GM19438 (cell line): ENCODE data around the gene PLAU.
"Not testable (repeated sequence)": the region's sequence is repeated elsewhere in the genome, so short reads cannot be mapped to it uniquely, and the experiment has no call there.

Source experiments
- ATAC-seq: cut with Tn5 transposase; IDR thresholded peaks from one replicate; pipeline ENCODE4 v1.9.1; 2021; ENCODE audit warnings: low read depth; ENCODE audit not compliant: unreplicated experiment

The PLAU gene

DNA sequence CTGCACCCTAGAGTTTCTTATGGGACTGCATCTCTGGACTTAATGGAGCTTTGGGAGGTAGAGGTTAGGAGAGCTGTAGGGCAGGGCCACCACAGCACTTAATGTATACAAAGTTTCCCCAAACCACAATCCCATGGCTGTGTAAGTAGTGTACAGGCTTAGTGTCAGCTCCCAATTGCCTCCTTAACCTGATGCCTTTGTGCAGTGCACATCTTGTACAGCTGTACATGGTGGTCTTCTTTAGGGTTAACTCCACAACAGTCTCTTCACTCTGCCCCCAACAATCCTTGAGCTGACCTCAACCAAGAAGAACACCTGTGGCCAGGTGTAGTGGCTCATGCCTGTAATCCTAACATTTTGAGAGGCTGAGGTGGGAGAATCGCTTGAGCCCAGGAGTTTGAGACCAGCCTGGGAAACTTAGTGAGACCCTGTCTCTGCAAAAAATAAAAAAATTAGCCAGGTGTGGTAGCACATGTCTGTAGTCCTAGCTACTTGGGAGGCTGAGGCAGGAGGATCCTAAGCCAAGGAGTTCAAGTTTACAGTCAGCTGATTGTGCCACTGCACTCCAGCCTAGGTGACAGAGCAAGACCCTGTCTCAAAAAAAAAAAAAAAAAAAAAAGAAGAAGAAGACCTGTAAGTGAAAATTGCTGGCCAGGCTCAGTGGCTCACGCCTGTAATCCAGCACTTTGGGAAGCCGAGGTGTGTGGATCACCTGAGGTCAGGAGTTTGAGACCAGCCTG, 6.8 kb downstream of the PLAU start:
- no peak for ATAC-seq

GRCh38 chr10:73919481-73919880, 8.5 kb downstream of the PLAU start:
- ATAC-seq: not testable (repeated sequence)

- ATAC-seq: peak; percentile 60
These were observed 9.2 kb downstream of the PLAU start for GRCh38 chr10:73920089-73920488.

DNA sequence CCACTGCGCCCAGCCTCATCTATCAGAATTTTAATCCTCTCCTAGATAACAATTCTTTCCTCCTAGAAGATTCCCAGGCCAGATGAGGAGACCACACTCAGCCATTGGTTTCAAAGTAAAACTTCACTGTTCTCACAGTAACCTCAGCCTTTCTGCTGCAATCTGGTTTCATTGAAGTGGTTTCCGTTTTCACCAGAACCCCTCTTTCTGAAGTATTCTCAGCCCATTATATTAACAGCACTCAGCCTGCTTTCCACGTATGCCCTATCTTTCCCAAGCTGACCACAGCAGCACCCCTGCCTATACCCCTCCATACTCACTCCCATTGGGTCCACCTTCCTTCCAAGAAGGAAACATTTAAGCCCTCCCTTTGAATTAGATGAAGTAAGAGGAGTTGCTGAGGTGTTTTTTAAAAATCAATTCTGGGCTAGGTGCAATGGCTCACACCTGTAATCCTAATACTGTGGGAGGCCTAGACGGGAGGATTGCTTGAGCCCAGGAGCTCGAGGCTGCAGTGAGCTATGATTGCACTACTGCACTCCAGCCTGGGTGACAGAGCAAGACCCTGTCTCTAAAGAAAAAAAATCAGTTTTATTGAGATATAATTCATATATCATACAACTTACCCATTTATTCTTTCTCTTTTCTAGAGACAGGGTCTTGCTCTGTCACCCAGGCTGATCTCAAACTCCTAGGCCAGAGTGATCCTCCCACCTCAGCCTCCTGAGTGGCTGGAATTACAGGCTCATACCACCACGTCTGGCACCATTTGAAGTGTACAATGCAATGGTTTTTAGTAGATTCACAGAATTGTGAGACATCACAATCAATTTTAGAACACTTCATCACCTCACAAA, 11.3 kb downstream of the PLAU start:
- ATAC-seq: no peak

DNA sequence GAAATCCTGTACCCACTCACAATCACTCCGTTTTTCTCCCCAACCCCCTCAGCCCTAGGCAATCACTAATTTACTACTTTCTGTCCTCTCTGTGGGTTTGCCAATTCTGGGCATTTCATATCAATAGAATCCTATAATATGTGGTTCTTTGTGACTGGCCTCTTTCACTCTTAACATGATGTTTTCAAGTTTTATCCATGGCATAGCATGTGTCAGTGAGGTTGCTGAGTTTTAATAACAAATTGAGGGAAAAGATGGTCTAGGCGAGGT, 11.9 kb downstream of the PLAU start:
- no peak for ATAC-seq

DNA sequence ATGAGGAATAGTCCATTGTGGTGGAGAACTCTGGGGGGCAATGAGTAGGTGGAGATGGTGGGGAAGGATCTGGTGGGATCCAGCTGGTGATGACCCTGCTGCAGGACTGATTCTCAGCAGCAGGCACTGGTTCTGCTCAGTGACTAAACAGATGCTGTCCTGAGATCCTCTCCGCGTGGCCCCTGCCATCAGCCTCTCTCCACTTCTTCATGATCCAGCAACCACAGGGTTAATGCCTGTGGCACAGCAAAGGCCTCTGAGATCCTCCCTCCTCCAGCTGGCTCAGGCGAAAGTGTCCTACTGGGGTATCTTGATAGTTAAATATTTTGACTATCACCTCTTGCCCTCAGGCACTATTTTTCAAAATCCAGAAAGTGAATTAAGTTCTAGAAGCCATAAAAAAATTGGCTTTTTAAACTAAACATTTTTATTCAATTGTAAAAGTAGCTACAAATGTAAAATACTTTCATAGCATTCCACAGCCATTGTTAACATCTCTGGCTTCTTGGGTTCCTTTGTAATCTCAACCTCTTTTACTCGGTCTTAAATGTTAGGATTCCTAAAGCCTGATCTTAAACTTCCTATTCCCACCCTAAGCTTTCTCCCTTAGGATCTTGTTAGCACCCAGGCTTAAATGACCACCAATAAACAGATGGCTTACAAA, 13.1 kb downstream of the PLAU start:
- no peak for ATAC-seq

DNA sequence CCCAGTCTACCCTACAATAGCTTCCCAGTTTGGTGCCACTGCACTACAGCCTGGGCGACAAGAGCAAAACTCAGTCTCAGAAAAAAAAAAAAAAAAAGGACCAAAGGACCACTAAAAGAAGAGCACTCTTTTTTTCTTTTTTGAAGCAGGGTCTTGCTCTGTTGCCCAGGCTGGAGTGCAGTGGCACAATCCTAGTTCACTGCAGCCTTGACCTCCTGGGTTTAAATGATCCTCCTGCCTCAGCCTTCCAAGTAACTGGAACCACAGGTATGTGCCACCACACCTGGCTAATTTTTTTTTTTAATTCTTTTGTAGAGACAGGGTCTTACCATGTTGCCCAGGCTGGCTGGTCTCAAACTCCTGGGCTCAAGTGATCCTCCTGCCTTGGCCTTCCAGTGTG, 14.0 kb downstream of the PLAU start:
- no peak for ATAC-seq

DNA sequence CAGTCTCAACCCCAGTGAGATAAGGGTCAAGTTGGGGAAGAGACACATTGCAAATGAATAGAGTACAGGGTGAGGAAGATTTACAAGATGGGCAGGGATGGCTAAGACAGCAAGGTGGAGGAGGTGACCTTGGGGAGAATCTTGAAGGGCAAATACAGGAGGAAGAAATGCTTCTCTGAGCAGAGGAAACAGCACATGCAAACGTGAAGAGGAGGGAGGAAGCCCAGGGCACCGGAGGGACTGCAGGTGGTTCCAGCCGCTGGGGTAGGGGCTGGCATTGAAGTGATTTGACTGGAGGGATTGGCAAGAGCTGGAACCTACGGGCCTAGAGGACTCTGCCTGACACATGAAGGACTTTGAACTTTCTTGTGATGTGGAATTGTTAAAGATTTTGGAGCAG, 14.6 kb downstream of the PLAU start:
- ATAC-seq: no peak

DNA sequence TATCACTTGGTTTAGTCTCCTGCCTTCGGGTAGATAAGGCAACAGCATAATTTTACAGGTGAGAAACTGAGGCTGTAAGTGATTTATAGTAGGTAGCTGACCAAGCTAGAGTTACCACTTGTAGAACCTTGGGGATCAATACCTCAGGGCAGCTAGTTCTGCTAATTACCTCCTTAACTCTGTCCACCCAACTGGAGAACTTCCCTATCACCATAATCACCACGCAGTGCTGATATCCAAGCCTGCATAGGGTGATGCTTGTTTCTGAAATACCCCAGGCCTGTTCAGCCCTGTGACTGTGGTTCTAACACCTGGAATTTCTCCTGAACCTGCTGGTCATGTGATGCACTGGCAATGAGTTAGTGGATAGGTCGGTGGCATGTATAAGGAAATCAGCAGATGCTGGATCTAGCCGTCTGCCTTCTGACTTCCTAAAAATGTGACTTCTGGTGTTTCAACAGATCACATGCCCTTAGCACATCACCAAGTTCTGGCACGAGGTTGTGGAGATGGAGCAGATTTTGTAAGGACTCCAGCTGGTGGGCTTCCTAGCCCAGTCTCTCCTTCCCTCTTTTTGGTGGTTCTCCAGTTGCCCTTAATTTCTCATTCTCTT, 15.3 kb downstream of the PLAU start:
- ATAC-seq: no peak

GRCh38 chr10:73930630-73931327, 19.8 kb downstream of the PLAU start:
- ATAC-seq: not testable (repeated sequence)

- ATAC-seq: no peak
These were observed 21.1 kb downstream of the PLAU start for GRCh38 chr10:73931767-73932619.

DNA sequence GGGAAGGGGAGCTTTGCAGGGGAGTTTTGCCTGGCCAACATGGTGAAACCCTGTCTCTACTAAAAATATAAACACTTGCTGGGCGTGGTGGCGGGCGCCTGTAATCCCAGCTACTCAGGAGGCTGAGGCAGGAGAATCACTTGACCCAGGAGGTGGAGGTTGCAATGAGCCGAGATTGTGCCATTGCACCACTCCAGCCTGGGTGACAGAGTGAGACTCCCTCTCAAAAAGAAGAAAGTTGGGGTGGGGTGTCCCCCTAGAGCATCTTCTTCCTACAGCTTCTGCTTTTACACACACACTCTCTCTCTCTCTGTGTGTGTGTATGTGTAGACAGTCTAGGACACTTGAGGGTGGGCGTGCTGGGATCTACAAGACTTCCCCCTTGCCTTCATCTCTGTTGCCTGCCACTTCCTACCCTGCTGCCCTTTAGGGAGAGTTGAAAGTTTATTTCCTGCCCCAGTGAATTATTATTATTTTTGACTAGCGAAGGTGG, 21.7 kb downstream of the PLAU start:
- no peak for ATAC-seq

GRCh38 chr10:73934074-73934473, 23.1 kb downstream of the PLAU start:
- ATAC-seq: no peak

DNA sequence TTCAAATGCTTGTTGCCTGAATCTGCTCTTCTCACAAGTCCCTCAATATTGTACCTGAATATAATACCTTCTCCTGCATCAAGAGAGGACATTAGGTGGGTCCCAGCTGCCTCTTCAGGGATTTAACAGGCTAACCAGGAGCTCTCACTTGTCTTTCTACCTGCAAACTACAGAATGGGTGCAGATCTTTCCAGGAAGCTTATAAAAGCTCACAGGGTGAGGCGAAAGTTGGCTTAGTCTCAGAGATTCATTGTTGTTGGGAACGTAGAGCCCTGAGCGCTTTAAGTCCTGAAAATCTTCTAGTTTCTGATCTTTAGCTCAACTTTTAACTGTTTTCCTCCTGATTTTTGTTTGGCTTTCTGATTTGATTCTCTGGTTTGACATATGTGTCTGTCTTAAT, 25.0 kb downstream of the PLAU start:
- no peak for ATAC-seq

DNA sequence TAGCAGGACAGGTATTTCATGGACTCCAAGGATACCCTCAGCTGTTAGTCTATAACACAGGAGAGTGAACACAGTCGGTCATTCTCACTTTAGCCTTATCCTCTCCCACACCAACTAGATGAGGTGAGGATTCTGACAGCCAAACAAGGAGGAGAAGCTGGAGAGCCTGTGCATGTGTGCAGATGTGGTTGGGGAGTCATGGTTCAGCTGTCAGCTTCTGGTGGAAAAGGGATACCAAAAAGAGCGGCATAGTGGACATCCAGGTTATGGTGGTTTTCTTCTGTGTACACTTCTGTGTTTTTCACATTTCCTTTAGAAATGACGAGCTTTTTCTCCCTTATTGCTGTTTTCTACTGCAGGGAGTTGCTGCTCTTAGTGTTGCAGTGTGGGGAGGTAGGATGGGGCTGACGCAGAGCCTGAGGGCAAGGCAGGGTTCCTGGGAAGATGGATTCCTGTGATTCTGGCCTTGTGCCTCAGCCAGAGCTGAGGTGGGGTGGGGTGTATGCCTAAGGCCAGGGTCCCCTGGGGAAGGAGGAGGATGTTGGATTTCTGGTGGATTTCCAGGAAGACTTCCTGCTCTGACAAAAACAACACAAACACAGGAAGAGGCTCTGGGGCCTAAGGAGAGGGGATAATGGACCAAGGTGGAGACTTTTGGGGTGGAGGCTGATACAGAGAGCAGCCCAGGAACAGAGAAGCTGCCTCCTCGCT, 26.6 kb downstream of the PLAU start:
- ATAC-seq: no peak

GRCh38 chr10:73940634-73941221, 29.8 kb downstream of the PLAU start:
- no peak for ATAC-seq

- no peak for ATAC-seq
These were observed 30.4 kb downstream of the PLAU start for GRCh38 chr10:73941300-73941699.

GRCh38 chr10:73944356-73945100, 33.6 kb downstream of the PLAU start:
- no peak for ATAC-seq
